GM15510 (cell line): Measurements from ENCODE around the gene KAZN.

ENCODE experiments used
- POLR2A ChIP-seq: IDR thresholded peaks from 3 replicates; pipeline ENCODE4 v1.6.1; 2011; ENCODE audit warnings: borderline replicate concordance; ENCODE audit not compliant: insufficient read length; ENCODE audit errors: extremely low read depth

Gene KAZN

GRCh38 chr1:14791654-14792053 is 193.2 kb downstream of the KAZN start:
- no peak for TF ChIP-seq POLR2A

DNA sequence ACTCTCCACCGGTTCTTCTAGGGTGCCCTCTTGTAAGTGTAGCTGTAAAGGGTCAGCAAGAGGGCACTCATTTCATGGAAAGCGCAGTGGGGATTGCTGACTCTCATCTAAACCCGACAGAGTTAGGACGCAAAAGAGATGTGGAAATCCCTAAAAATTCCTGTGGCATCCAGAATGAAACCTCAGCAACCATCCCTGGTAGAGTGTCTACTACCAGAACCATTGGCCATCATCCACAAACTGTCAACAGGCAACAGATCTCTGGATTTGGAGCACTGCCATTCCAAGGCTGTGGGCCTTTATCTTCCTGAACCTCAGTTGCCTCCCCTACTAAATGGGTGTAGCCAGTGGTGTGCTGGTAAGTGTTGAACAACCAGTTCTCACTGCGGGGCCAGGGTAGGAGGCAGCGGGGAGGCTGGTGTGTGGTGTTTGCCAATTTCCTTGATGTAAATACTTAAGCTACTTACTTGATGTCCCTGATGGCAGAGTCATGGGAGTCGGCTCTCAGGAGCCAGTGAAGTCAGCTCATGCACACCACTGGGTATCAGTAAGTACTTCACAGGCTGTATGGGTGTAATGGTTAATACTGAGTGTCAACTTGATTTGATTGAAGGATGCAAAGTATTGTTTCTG is 195.8 kb downstream of the KAZN start:
- no peak for TF ChIP-seq POLR2A

- TF ChIP-seq POLR2A = no peak
These were observed 196.4 kb downstream of the KAZN start for GRCh38 chr1:14794906-14795305.

DNA sequence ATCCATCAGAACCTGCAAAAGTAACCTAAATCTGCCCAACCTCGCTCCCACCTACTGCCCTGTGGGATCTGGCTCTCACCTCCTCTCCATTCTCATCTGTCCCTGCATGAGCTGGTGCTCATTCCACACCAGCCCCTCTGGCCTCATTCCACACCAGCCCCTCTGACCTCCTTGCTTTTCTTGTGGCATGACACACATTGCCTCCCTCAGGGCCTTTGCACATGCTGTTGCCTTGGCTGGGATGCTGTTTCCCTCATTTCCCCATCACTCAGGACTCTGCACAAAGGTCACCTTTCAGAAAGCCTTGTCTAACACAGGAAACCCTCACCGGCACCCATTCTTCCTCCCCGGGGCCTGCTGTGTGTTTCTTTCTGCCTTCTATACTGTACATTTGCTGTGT is 197.1 kb downstream of the KAZN start:
- TF ChIP-seq POLR2A = no peak

- TF ChIP-seq POLR2A = no peak
These were observed 201.5 kb downstream of the KAZN start for GRCh38 chr1:14800014-14800413.

DNA sequence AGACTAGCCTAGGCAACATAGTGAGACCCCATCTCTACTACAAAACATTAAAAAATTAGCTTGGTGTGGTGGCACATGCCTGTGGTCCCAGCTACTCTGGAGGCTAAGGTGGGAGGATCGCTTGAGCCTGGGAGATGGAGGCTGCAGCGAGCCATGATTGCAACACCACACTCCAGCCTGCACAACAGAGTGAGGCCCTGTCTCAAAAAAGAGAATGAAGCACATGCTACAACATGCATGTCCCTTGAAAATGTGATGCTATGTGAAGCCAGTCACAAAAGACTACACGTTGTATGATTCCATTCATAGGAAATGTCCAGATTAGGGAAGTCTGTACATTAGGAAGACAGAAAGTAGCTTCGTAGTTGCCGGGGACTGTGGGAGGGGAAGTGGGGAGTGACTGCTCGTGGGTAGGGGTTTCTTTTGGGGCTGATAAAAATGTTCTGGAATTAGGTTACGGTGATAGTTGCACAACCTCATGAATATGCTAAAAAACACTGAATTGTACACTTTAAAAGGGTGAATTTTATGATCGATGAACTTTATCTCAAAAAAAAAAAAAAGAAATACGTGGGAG is 202.1 kb downstream of the KAZN start:
- TF ChIP-seq POLR2A = no peak

DNA sequence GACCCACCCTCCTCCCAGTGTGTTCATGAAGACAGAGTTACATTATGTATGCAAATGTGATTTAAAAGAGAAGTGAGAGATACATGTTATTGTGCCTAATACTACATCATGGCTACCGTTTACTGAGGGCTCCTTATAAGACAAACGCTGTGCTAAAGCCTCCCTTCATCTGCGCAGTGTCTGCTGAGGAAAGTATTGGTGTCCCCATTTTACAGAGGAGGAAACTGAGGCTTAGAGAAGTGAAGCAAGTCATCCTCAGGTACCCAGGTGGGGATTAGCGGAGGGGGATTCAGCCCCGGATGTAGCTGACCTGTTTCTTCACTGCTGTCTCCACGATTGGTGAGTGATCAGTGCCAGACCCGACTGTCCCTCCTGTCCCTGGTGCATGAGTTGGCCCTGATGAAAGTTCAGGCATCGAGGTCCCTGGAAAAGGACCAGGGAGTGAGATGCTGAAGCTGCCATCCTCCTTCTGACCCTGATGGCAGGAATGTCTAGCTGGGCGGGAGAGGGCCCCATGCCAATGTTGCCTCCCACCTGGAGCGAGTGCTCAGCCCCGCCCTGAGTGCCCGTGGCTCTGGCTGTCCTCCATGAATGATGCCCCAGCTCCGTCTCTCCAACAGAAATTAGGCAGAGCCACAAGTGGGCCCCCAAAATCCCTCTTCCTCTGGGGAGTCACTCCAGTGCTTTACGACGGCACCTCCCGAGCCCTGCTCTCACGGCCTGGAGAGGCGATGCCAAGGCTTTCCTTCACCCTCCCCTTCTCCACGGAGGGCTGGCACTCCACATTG is 204.7 kb downstream of the KAZN start:
- no peak for TF ChIP-seq POLR2A

GRCh38 chr1:14804626-14805025 is 206.1 kb downstream of the KAZN start:
- TF ChIP-seq POLR2A = no peak

DNA sequence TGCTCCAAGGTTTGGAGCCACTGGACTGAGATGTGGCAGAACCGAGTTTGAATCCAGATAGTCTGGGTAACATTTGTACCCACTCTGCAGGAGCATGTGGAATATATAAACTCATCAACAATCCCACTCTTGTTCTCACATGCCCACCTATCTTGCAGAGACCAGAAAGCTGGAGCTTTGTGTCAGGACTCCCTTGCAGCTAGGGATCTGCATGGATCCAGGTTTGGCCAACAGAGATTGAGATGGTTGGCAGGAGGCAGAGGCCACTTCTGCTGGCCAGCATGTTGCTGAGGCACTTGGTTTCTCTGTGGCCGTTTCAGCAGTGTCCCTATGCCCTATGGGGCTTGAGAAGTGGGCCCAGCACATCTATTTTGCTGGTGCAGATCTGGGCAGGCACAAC is 208.3 kb downstream of the KAZN start:
- no peak for TF ChIP-seq POLR2A

GRCh38 chr1:14808768-14809167 is 210.3 kb downstream of the KAZN start:
- no peak for TF ChIP-seq POLR2A

- TF ChIP-seq POLR2A = no peak
These were observed 210.9 kb downstream of the KAZN start for GRCh38 chr1:14809191-14809981.

- TF ChIP-seq POLR2A = no peak
These were observed 212.3 kb downstream of the KAZN start for GRCh38 chr1:14810595-14811361.

DNA sequence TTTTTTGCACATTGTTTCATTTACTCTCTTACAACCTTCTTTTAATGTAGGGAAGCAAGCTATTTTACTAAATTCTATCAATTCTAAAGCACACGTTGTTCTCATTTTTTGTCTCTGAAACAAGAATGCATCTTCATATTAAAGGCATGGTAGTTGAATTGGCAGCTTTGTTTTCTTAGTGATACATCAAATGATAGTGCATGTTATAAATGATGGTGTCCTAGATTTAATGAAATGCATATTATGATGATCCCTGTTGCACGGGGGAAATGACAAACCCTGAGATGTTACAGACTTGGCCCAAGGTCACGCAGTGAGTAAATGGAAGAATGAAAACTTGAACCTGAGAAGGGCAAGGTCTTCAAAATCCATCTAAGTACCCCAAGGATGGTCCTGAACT is 213.1 kb downstream of the KAZN start:
- no peak for TF ChIP-seq POLR2A

DNA sequence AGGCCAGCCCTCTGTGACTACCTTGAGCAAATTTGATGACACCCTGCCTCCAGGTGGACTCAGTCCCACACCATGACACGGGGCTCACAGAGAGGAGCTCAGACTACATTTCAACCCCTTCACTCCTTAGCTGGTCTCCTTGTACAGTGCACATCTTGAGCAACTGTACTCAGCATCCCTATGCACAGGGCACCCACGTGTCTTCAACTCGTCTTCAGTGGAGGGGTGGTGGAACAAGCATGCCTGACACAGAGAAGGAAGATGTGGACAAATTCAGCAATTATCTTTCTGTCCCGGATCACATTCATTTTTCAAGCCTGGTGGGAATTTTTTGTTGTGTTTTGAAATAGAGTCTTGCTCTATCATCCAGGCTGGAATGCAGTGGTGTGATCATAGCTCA is 213.7 kb downstream of the KAZN start:
- TF ChIP-seq POLR2A = no peak
